ENCODE measurements around the gene CTDSPL. TPM values are rescaled to one million over a fixed set of nuclear protein-coding genes. Genes with fewer than 3 reads are reported as not detected.
A peak's percentile ranks its signal among the peaks of the same experiment; 100 is the strongest.

Gene CTDSPL
- total RNA-seq, 1 donor from 2014 or later = 41.5 TPM

DNA sequence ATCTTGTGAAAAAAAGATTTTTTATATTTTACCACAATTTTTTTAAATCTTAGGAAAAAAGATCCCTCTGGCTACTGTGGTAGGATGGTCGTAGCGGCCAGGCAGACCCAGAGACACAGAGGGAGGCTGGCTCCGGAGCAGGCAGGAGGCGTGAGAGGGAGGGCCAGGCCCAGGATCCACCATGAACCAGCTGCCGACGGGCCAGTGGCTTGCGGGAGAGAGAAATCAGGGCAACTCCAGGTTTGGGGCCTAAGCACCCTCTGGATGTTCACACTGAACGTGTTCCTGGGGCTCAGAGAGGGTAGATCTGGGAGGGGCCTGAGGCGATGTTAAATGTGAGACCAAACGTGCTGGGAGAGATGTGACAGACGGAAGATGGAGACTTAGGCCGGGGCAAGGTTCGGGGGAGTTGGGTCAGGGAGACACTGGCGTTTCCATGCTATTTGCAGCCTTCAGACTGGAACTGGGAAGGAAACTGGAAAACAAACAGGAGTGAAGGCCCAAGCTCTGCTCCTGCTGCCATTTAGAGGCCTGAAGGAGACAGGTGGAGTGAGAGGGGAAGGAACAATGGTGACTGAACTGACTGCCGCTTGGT is 127.3 kb downstream of the CTDSPL start:
- H3K27ac Mint-ChIP-seq (ENCODE audit: unreplicated experiment) = no peak overlapping the region
- DNase-seq (ENCODE audit: low spot score) = no peak
- H3K9me3 Mint-ChIP-seq (ENCODE audit: low read depth) = no peaks in the 10 kb centered on the region
- H3K36me3 Mint-ChIP-seq (ENCODE audit: low read depth) = peaks cover 1% of the 10 kb centered on the region
- H3K4me1 Mint-ChIP-seq (ENCODE audit: low read depth) = peaks cover 2% of the 10 kb centered on the region
- H3K27me3 Mint-ChIP-seq (ENCODE audit: low read depth) = no peaks in the 10 kb centered on the region
- TF ChIP-seq, protein P1, sequence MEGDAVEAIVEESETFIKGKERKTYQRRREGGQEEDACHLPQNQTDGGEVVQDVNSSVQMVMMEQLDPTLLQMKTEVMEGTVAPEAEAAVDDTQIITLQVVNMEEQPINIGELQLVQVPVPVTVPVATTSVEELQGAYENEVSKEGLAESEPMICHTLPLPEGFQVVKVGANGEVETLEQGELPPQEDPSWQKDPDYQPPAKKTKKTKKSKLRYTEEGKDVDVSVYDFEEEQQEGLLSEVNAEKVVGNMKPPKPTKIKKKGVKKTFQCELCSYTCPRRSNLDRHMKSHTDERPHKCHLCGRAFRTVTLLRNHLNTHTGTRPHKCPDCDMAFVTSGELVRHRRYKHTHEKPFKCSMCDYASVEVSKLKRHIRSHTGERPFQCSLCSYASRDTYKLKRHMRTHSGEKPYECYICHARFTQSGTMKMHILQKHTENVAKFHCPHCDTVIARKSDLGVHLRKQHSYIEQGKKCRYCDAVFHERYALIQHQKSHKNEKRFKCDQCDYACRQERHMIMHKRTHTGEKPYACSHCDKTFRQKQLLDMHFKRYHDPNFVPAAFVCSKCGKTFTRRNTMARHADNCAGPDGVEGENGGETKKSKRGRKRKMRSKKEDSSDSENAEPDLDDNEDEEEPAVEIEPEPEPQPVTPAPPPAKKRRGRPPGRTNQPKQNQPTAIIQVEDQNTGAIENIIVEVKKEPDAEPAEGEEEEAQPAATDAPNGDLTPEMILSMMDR (IDR thresholded peaks at IDR 0.05) = no peak
- no peak overlapping the region for H3K4me3 Mint-ChIP-seq (ENCODE audit: unreplicated experiment)

DNA sequence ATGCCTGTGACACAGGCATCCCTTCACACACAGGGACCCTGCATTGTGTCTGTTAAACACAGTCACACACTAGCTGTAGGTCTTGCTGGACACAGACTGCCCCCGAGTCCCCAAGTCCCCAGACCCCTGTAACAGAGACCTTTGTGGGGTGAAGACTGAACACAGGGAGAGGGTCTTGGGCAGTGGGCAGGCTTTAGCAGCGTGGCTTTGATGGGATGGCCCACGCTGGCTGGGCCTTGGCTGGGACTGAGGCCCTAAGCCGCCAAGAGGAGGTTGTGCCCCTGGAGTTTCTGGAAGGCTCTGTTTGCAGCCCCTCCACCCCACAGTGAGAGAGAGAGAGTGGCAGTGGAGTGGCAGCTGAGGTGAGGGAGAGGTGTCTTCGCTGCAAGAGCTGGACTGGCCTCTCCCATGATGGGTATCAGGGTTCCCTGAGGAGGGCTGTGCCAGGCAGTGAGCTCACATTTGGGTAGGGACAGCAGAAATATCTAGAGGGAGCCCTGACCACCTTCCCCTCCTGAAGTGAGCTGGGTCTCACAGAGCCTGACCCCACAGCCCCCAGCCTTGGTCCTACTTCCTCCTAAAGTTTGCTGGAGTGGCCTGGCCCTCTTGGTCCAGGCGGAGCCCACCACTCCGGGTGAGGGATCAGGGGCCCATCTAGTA is 128.3 kb downstream of the CTDSPL start:
- no peak for DNase-seq (ENCODE audit: low spot score)
- Mint-ChIP-seq H3K4me3 (ENCODE audit: unreplicated experiment) (no peak overlapping the region), H3K9me3 (ENCODE audit: low read depth) (no peaks in the 10 kb centered on the region), H3K27me3 (ENCODE audit: low read depth) (no peaks in the 10 kb centered on the region), H3K36me3 (ENCODE audit: low read depth) (no peaks in the 10 kb centered on the region), H3K4me1 (ENCODE audit: low read depth) (peaks cover 11% of the 10 kb centered on the region), H3K27ac (ENCODE audit: unreplicated experiment) (no peak overlapping the region)
- TF ChIP-seq, protein P1 (IDR thresholded peaks at IDR 0.05) = no peak

DNA sequence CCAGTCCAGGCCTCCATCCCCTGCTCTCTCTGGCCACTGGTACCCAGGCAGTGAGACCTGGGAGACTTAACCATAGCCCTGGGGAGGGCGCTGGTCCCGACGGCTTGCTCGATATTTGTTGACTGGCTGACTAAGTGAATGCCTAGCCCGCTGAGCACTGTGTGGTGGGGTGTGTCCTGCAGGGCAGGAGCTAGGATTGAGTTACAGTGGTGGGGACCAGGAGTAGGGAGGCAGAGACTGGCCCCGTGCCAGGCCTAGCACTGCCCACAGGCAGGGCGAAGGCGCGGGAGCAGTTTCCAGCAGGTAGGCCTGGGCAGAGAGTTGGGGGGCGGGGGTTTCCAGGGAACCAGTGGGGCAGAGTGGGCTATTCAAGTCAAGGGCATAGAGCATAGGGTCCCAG is 128.8 kb downstream of the CTDSPL start, which contains the start of gene VILL:
TSS of gene VILL (plus strand) at position 260 of the 400 bp plus-strand sequence. CDS start 2,887 bp downstream, outside the sequence.
- Mint-ChIP-seq H3K9me3 (ENCODE audit: low read depth) (no peaks in the 10 kb centered on the region), H3K27ac (ENCODE audit: unreplicated experiment) (no peak within 1 kb of the TSS), H3K4me1 (ENCODE audit: low read depth) (peaks cover 12% of the 10 kb centered on the region), H3K4me3 (ENCODE audit: unreplicated experiment) (no peak within 1 kb of the TSS), H3K27me3 (ENCODE audit: low read depth) (no peaks in the 10 kb centered on the region), H3K36me3 (ENCODE audit: low read depth) (no peaks in the 10 kb centered on the region)
- TF ChIP-seq, protein P1 (IDR thresholded peaks at IDR 0.05) = no peak
- no peak for DNase-seq (ENCODE audit: low spot score)

DNA sequence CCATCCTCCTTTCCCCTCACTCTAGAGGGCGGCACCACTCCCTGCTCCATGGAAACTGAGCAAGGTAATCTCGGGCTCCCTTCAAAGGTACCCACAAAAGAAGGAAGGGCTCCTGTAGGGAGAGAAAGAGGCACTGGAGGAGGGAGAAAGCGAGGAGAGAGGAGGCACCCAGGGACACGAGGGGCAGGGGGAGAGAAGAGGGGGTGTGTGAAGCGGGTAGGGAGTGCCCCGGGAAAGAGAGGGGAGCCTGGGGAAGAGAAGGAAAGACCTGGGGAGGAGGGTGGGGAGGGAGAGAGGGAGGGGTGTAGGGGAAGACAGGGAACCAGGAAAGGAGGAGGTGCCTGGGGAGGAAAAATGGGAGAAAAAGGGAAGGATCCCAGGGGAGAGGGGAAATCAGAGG is 129.4 kb downstream of the CTDSPL start:
- no peaks in the 10 kb centered on the region for H3K9me3 Mint-ChIP-seq (ENCODE audit: low read depth)
- H3K27ac Mint-ChIP-seq (ENCODE audit: unreplicated experiment) = no peak overlapping the region
- TF ChIP-seq, protein P1 (IDR thresholded peaks at IDR 0.05) = no peak
- no peaks in the 10 kb centered on the region for H3K27me3 Mint-ChIP-seq (ENCODE audit: low read depth)
- peaks cover 12% of the 10 kb centered on the region for H3K4me1 Mint-ChIP-seq (ENCODE audit: low read depth)
- no peak for DNase-seq (ENCODE audit: low spot score)
- no peak overlapping the region for H3K4me3 Mint-ChIP-seq (ENCODE audit: unreplicated experiment)
- no peaks in the 10 kb centered on the region for H3K36me3 Mint-ChIP-seq (ENCODE audit: low read depth)

DNA sequence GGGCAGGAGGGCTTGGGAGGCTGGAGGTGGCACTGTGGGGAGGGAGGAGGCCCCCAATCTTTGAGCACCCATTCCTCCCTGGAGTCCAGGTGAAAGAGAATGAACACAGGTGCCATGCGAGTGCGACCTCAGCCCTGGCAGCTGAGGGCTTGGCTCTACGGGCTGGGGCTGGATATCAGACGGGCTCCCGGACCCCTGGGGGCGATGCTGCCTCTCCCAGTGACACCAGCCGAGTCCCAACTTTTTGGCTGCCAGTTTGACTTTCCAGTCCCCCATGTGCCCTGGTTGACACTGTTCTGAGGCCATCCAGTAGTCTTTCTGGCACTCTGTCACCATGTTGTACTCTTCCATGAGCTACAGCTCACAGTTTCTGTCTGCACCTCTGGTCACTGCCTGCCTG is 130.1 kb downstream of the CTDSPL start:
- no peaks in the 10 kb centered on the region for H3K36me3 Mint-ChIP-seq (ENCODE audit: low read depth)
- peaks cover 12% of the 10 kb centered on the region for H3K4me1 Mint-ChIP-seq (ENCODE audit: low read depth)
- peak; percentile 77 for DNase-seq (ENCODE audit: low spot score)
- no peaks in the 10 kb centered on the region for H3K9me3 Mint-ChIP-seq (ENCODE audit: low read depth)
- no peak overlapping the region for H3K4me3 Mint-ChIP-seq (ENCODE audit: unreplicated experiment)
- TF ChIP-seq, protein P1 (IDR thresholded peaks at IDR 0.05) = no peak
- no peak overlapping the region for H3K27ac Mint-ChIP-seq (ENCODE audit: unreplicated experiment)
- H3K27me3 Mint-ChIP-seq (ENCODE audit: low read depth) = no peaks in the 10 kb centered on the region

Data from chondrocyte (in vitro differentiated cells).